Smooth muscle cell (in vitro differentiated cells): ENCODE data around the gene CERKL. TPM values are rescaled to one million over a fixed set of nuclear protein-coding genes. Genes with fewer than 3 reads are reported as not detected.

Source experiments
- DNase-seq: peaks from one replicate; lab custom pipeline; 2025; ENCODE audit not compliant: unreplicated experiment; lab: John Stamatoyannopoulos, UW
- H2AFZ ChIP-seq: fragments of 200-600 bp; sonication (generic); 2 replicates; pipeline ENCODE4 v1.6.0; 2016; ENCODE audit warnings: antibody characterized with exemption, low read depth, mild to moderate bottlenecking
- H3F3A ChIP-seq: fragments of 200-600 bp; sonication (generic); 2 replicates; pipeline ENCODE4 v1.6.0; 2017; ENCODE audit warnings: antibody characterized with exemption, low read depth
- H3K27ac ChIP-seq: fragments of 200-600 bp; sonication (generic); 2 replicates; pipeline ENCODE4 v1.5.1; 2016; ENCODE audit warnings: low read depth, mild to moderate bottlenecking
- H3K27me3 ChIP-seq: fragments of 200-600 bp; sonication (generic); 2 replicates; pipeline ENCODE4 v1.6.1; 2016; ENCODE audit warnings: low read depth, mild to moderate bottlenecking
- H3K36me3 ChIP-seq: fragments of 200-600 bp; sonication (generic); 2 replicates; pipeline ENCODE4 v1.5.1; 2016; ENCODE audit warnings: low read depth
- H3K4me1 ChIP-seq: fragments of 200-600 bp; sonication (generic); 2 replicates; pipeline ENCODE4 v1.5.1; 2016; ENCODE audit warnings: low read depth
- H3K4me2 ChIP-seq: fragments of 200-600 bp; sonication (generic); 2 replicates; pipeline ENCODE4 v1.6.0; 2016; ENCODE audit warnings: mild to moderate bottlenecking
- H3K4me3 ChIP-seq: fragments of 200-600 bp; sonication (generic); 2 replicates; pipeline ENCODE4 v1.5.1; 2016; ENCODE audit warnings: mild to moderate bottlenecking
- H3K79me2 ChIP-seq: fragments of 200-600 bp; sonication (generic); 2 replicates; pipeline ENCODE4 v1.6.0; 2016; ENCODE audit warnings: low read depth, mild to moderate bottlenecking
- H3K9ac ChIP-seq: fragments of 200-600 bp; sonication (generic); 2 replicates; pipeline ENCODE4 v1.6.0; 2016; ENCODE audit warnings: low read depth
- H3K9me3 ChIP-seq: fragments of 200-600 bp; sonication (generic); replicated peaks from 2 replicates; pipeline ENCODE4 v1.5.1; 2016; ENCODE audit warnings: low read depth
- H4K20me1 ChIP-seq: fragments of 200-600 bp; sonication (generic); 2 replicates; pipeline ENCODE4 v1.6.0; 2016; ENCODE audit warnings: low read depth
- CTCF ChIP-seq: fragments of 200-600 bp; sonication (generic); IDR thresholded peaks from 2 replicates; pipeline ENCODE4 v1.5.1; 2017; ENCODE audit warnings: borderline replicate concordance, mild to moderate bottlenecking, antibody characterized with exemption; ENCODE audit not compliant: insufficient read depth, poor library complexity, severe bottlenecking
- WGBS: methylation state at CpG from one replicate; pipeline ENCODE4 v1.1.7; 2016; ENCODE audit warnings: low lambda C conversion rate; 5-methylcytosine and 5-hydroxymethylcytosine counted together
- polyA plus RNA-seq: library from polyadenylated mRNA; unstranded; fragments of >200 nt; fragmentation: Nextera tagmentation; extraction: Ambion mirVana; gene quantifications from 2 replicates; pipeline ENCODE4 v1.2.1, GENCODE V29; 2016
- total RNA-seq: library from RNA; depleted of rRNA; stranded (reverse); fragments of >200 nt; gene quantifications from 2 replicates; pipeline ENCODE4 v1.2.3, GENCODE V29; 2014

Gene CERKL
- total and polyA plus RNA-seq, 2 experiments from 2014 or later, result 1.4 TPM; not detected in 1

GRCh38 chr2:181685150-181685688, 28.3 kb upstream of the CERKL start:
- Histone ChIP-seq H4K20me1 (no peaks in the 10 kb centered on the region), H3K4me3 (no peak overlapping the region), H3K9me3 (no peaks in the 10 kb centered on the region), H3K9ac (no peak overlapping the region), H3K4me1 (peaks cover 10% of the 10 kb centered on the region), H3K79me2 (no peaks in the 10 kb centered on the region), H3K4me2 (no peak overlapping the region), H3K27ac (no peak overlapping the region), H2AFZ (no peak overlapping the region), H3K27me3 (peaks cover 100% of the 10 kb centered on the region), H3K36me3 (no peaks in the 10 kb centered on the region), H3F3A (no peaks in the 10 kb centered on the region)
- TF ChIP-seq CTCF, result no peak
- DNase-seq, result no peak
- 20% methylated on average over 21 of the region's 21 CpGs for WGBS

GRCh38 chr2:181684454-181685149, 27.7 kb upstream of the CERKL start:
- Histone ChIP-seq H3K4me3 (no peak overlapping the region), H3K27me3 (peaks cover 100% of the 10 kb centered on the region), H3K4me1 (peaks cover 10% of the 10 kb centered on the region), H3K36me3 (no peaks in the 10 kb centered on the region), H2AFZ (no peak overlapping the region), H3K27ac (no peak overlapping the region), H3K9ac (no peak overlapping the region), H3K79me2 (no peaks in the 10 kb centered on the region), H3K9me3 (no peaks in the 10 kb centered on the region), H3K4me2 (no peak overlapping the region), H4K20me1 (no peaks in the 10 kb centered on the region), H3F3A (no peaks in the 10 kb centered on the region)
- 28% methylated on average over 26 of the region's 26 CpGs for WGBS
- no peak for TF ChIP-seq CTCF
- no peak for DNase-seq

GRCh38 chr2:181683518-181684453, 26.9 kb upstream of the CERKL start:
- DNase-seq, result no peak
- peak overlapping the region; percentile 32 for H3K4me3 ChIP-seq
- TF ChIP-seq CTCF, result no peak

More at GRCh38 chr2:181683518-181684453, 26.9 kb upstream of the CERKL start:
- Histone ChIP-seq H4K20me1 (no peaks in the 10 kb centered on the region), H3K4me1 (peaks cover 10% of the 10 kb centered on the region), H3K27me3 (peaks cover 100% of the 10 kb centered on the region), H3K36me3 (no peaks in the 10 kb centered on the region), H3K79me2 (no peaks in the 10 kb centered on the region), H2AFZ (no peak overlapping the region), H3K4me2 (peak overlapping the region; percentile 80), H3K9ac (no peak overlapping the region), H3K27ac (no peak overlapping the region), H3K9me3 (no peaks in the 10 kb centered on the region), H3F3A (no peaks in the 10 kb centered on the region)
- WGBS, result 2% methylated on average over 57 of the region's 85 CpGs
